Measurements from ENCODE around the gene TEX36. TPM values are rescaled to one million over a fixed set of nuclear protein-coding genes. Genes with fewer than 3 reads are reported as not detected.

TEX36 gene
- total RNA-seq, 3 donors from 2014 or later (not counting 1 experiment from before 2014, with no cell fraction given): not detected

- Mint-ChIP-seq H3K4me1 (no peaks in the 10 kb centered on the region), H3K27me3 (ENCODE audit: low read depth in 2 of 2) (peaks cover 11 to 26% of the 10 kb centered on the region in 2 donors), H3K27ac (no peak overlapping the region), H3K36me3 (no peaks in the 10 kb centered on the region), H3K4me3 (no peak overlapping the region), H3K9me3 (no peaks in the 10 kb centered on the region)
- no peaks in the 10 kb centered on the region for H3K9me3 ChIP-seq (ENCODE audit: control insufficient read depth, insufficient read depth, low read length)
- 76% methylated on average over 7 of the region's 7 CpGs for WGBS (ENCODE audit: insufficient coverage)
- H3K36me3 ChIP-seq (ENCODE audit: control insufficient read depth, insufficient read depth, low read length): no peaks in the 10 kb centered on the region
- ATAC-seq (no peak), DNase-seq (no peak)
- H3K4me3 ChIP-seq (ENCODE audit: low read length): no peak overlapping the region
- no peaks in the 10 kb centered on the region for H3K27me3 ChIP-seq (ENCODE audit: control insufficient read depth, insufficient read depth, low read length)
- TF ChIP-seq, protein P1, sequence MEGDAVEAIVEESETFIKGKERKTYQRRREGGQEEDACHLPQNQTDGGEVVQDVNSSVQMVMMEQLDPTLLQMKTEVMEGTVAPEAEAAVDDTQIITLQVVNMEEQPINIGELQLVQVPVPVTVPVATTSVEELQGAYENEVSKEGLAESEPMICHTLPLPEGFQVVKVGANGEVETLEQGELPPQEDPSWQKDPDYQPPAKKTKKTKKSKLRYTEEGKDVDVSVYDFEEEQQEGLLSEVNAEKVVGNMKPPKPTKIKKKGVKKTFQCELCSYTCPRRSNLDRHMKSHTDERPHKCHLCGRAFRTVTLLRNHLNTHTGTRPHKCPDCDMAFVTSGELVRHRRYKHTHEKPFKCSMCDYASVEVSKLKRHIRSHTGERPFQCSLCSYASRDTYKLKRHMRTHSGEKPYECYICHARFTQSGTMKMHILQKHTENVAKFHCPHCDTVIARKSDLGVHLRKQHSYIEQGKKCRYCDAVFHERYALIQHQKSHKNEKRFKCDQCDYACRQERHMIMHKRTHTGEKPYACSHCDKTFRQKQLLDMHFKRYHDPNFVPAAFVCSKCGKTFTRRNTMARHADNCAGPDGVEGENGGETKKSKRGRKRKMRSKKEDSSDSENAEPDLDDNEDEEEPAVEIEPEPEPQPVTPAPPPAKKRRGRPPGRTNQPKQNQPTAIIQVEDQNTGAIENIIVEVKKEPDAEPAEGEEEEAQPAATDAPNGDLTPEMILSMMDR (IDR thresholded peaks at IDR 0.05): no peak
- intact Hi-C loops (cut with micrococcal nuclease): no loop called here
- H3K4me1 ChIP-seq (ENCODE audit: control insufficient read depth, insufficient read depth, low read length): no peaks in the 10 kb centered on the region
- no peak overlapping the region for H3K27ac ChIP-seq (ENCODE audit: low read length)
These were observed 858 bp upstream of the TEX36 start for GRCh38 chr10:125683821-125684220.

GRCh38 chr10:125679436-125679835, 3.5 kb downstream of the TEX36 start:
- ATAC-seq: no peak
- Histone ChIP-seq H3K27ac (ENCODE audit: low read length) (no peak overlapping the region), H3K36me3 (ENCODE audit: control insufficient read depth, insufficient read depth, low read length) (no peaks in the 10 kb centered on the region), H3K27me3 (ENCODE audit: control insufficient read depth, insufficient read depth, low read length) (no peaks in the 10 kb centered on the region), H3K9me3 (ENCODE audit: control insufficient read depth, insufficient read depth, low read length) (peaks cover 9% of the 10 kb centered on the region), H3K4me1 (ENCODE audit: control insufficient read depth, insufficient read depth, low read length) (no peaks in the 10 kb centered on the region), H3K4me3 (ENCODE audit: low read length) (no peak overlapping the region)
- DNase-seq: no peak
- TF ChIP-seq, protein P1 (IDR thresholded peaks at IDR 0.05): no peak
- peaks cover 7 to 26% of the 10 kb centered on the region in 2 donors for H3K27me3 Mint-ChIP-seq (ENCODE audit: low read depth in 2 of 2)
- H3K27ac Mint-ChIP-seq: no peak overlapping the region
- intact Hi-C loops (cut with micrococcal nuclease): no loop called here
- H3K36me3 Mint-ChIP-seq: peaks cover 19% of the 10 kb centered on the region
- H3K9me3 Mint-ChIP-seq: peaks cover 6% of the 10 kb centered on the region in 2 donors
- WGBS (ENCODE audit: insufficient coverage): 83% methylated on average over 10 of the region's 11 CpGs
- H3K4me3 Mint-ChIP-seq: no peak overlapping the region
- H3K4me1 Mint-ChIP-seq: no peaks in the 10 kb centered on the region

GRCh38 chr10:125672884-125673283, 10.1 kb downstream of the TEX36 start:
- H3K4me3 ChIP-seq (ENCODE audit: low read length): no peak overlapping the region
- no peaks in the 10 kb centered on the region for H3K4me1 ChIP-seq (ENCODE audit: control insufficient read depth, insufficient read depth, low read length)
- peaks cover 12 to 15% of the 10 kb centered on the region in 2 donors for H3K9me3 Mint-ChIP-seq
- TF ChIP-seq, protein P1 (IDR thresholded peaks at IDR 0.05): no peak
- H3K4me1 Mint-ChIP-seq: no peaks in the 10 kb centered on the region
- H3K27ac Mint-ChIP-seq: no peak overlapping the region
- WGBS (ENCODE audit: insufficient coverage): 63% methylated on average over 1 of the region's 1 CpG
- H3K27me3 Mint-ChIP-seq (ENCODE audit: low read depth in 2 of 2): peaks cover 21 to 31% of the 10 kb centered on the region in 2 donors
- H3K27me3 ChIP-seq (ENCODE audit: control insufficient read depth, insufficient read depth, low read length): no peaks in the 10 kb centered on the region
- intact Hi-C loops (cut with micrococcal nuclease): no loop called here
- ATAC-seq (no peak), DNase-seq (no peak)
- H3K36me3 ChIP-seq (ENCODE audit: control insufficient read depth, insufficient read depth, low read length): no peaks in the 10 kb centered on the region
- H3K36me3 Mint-ChIP-seq: peaks cover 20% of the 10 kb centered on the region
- peaks cover 12% of the 10 kb centered on the region for H3K9me3 ChIP-seq (ENCODE audit: control insufficient read depth, insufficient read depth, low read length)
- no peak overlapping the region for H3K4me3 Mint-ChIP-seq
- no peak overlapping the region for H3K27ac ChIP-seq (ENCODE audit: low read length)

DNA sequence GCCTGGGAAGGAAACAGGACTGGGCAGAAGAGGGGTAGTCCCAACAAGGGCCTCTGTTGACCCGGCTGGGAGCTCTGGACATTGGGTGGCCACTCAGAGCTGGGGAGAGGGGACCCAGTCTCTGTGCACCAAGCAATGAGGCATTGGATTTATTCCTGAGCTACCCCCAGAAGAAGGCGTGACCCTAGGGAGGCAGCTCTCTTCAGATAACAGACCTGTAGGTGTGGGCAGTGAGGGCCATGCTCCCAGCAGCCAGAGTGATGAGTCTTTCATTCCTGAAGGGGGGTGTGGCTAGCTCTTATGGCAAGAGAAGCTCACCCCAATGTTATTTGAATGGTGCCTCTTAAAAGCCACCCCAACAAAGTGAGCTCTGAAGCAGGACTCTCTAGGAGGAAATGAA, 20.4 kb downstream of the TEX36 start:
- Mint-ChIP-seq H3K36me3 (no peaks in the 10 kb centered on the region), H3K27me3 (ENCODE audit: low read depth in 2 of 2) (peaks cover 26 to 33% of the 10 kb centered on the region in 2 donors), H3K9me3 (peaks cover 0 to 2% of the 10 kb centered on the region in 2 donors), H3K27ac (no peak overlapping the region), H3K4me3 (no peak overlapping the region), H3K4me1 (no peaks in the 10 kb centered on the region)
- WGBS (ENCODE audit: insufficient coverage): 84% methylated on average over 2 of the region's 2 CpGs
- Histone ChIP-seq H3K9me3 (ENCODE audit: control insufficient read depth, insufficient read depth, low read length) (no peaks in the 10 kb centered on the region), H3K27me3 (ENCODE audit: control insufficient read depth, insufficient read depth, low read length) (peaks cover 2% of the 10 kb centered on the region), H3K27ac (ENCODE audit: low read length) (no peak overlapping the region), H3K4me3 (ENCODE audit: low read length) (no peak overlapping the region), H3K36me3 (ENCODE audit: control insufficient read depth, insufficient read depth, low read length) (no peaks in the 10 kb centered on the region), H3K4me1 (ENCODE audit: control insufficient read depth, insufficient read depth, low read length) (no peaks in the 10 kb centered on the region)
- ATAC-seq (no peak), DNase-seq (no peak)
- intact Hi-C loops (cut with micrococcal nuclease): no loop called here
- TF ChIP-seq, protein P1 (IDR thresholded peaks at IDR 0.05): no peak
